ENCODE data around the gene OOSP2.

DNA sequence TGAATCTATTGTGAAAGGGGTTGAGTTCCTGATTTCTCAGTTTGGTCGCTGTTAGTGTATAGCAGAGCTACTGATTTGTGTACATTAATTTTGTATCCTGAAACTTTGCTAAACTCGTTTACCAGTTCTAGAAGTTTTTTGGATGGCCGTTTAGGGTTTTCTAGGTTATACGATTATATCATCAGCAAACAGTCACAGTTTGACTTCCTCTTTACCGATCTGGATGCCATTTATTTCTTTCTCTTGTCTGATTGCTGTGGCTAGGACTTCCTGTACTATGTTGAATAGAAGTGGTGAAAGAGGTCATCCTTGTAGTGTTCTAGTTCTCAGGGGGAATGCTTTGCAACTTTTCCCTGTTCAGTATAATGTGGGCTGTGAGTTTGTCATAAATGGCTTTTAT lies 47.8 kb upstream of the OOSP2 start:
- no peak for TF ChIP-seq CTCF (conservative IDR thresholded peaks at IDR 0.05 in 1 of 2, IDR thresholded peaks at IDR 0.05 in 1 of 2; ENCODE audit: extremely low read depth in 1 of 2, insufficient read depth in 1 of 2, low read depth in 1 of 2, low read length in 2 of 2)
- TF ChIP-seq EZH2 (IDR thresholded peaks at IDR 0.05; ENCODE audit: borderline replicate concordance, low read length): no peak
